HG03064 (cell line): ENCODE data around the gene CAT.

Source experiments
- ATAC-seq: cut with Tn5 transposase; IDR thresholded peaks from one replicate; pipeline ENCODE4 v1.9.1; 2021; ENCODE audit warnings: low read depth; ENCODE audit not compliant: unreplicated experiment

Gene CAT

GRCh38 chr11:34519595-34520235 is 81.0 kb downstream of the CAT start:
- ATAC-seq, result no peak

GRCh38 chr11:34521265-34521664 is 82.5 kb downstream of the CAT start:
- no peak for ATAC-seq
